Osteoblast (primary cell): ENCODE measurements around the gene HABP2. TPM values are rescaled to one million over a fixed set of nuclear protein-coding genes. Genes with fewer than 3 reads are reported as not detected.
A peak's percentile ranks its signal among the peaks of the same experiment; 100 is the strongest.

Source experiments
- DNase-seq: peaks from one replicate; pipeline ENCODE4 v3.0.0; 2011; ENCODE audit warnings: low spot score, mixed read lengths; ENCODE audit not compliant: insufficient read length; ENCODE audit errors: missing footprints
- H2AFZ ChIP-seq: 2 replicates; pipeline ENCODE4 v1.6.0; 2011; ENCODE audit warnings: mild to moderate bottlenecking, low read length
- H3K27ac ChIP-seq: 2 replicates; pipeline ENCODE4 v1.5.1; 2011; ENCODE audit warnings: mild to moderate bottlenecking, low read depth, low read length, moderate library complexity
- H3K27me3 ChIP-seq: 2 replicates; pipeline ENCODE4 v1.6.0; 2012; ENCODE audit warnings: mild to moderate bottlenecking, control low read depth, inconsistent platforms, low read length, moderate library complexity; ENCODE audit not compliant: insufficient read depth
- H3K36me3 ChIP-seq: 2 replicates; pipeline ENCODE4 v1.5.1; 2011; ENCODE audit warnings: mild to moderate bottlenecking, low read length, control low read depth, moderate library complexity; ENCODE audit not compliant: insufficient read depth
- H3K4me1 ChIP-seq: 2 replicates; pipeline ENCODE4 v1.5.1; 2011; ENCODE audit warnings: mild to moderate bottlenecking, low read length, control low read depth, moderate library complexity; ENCODE audit not compliant: insufficient read depth
- H3K4me2 ChIP-seq: 2 replicates; pipeline ENCODE4 v1.6.0; 2011; ENCODE audit warnings: mild to moderate bottlenecking, low read length; ENCODE audit not compliant: insufficient read depth
- H3K4me3 ChIP-seq: fragments of 200-600 bp; sonication (generic); 3 replicates; pipeline ENCODE4 v1.5.1; 2012; ENCODE audit warnings: mild to moderate bottlenecking, low read length, inconsistent platforms; ENCODE audit not compliant: insufficient read depth
- H3K79me2 ChIP-seq: 2 replicates; pipeline ENCODE4 v1.6.0; 2012; ENCODE audit warnings: mild to moderate bottlenecking, low read length, control low read depth, inconsistent platforms; ENCODE audit not compliant: insufficient read depth
- H3K9me3 ChIP-seq: 2 replicates; pipeline ENCODE4 v1.5.1; 2011; ENCODE audit warnings: low read depth, low read length, control low read depth
- H4K20me1 ChIP-seq: 2 replicates; pipeline ENCODE4 v1.6.0; 2012; ENCODE audit warnings: mild to moderate bottlenecking, low read length, control low read depth; ENCODE audit not compliant: insufficient read depth
- CTCF ChIP-seq: IDR thresholded peaks from 2 replicates; pipeline ENCODE4 v1.5.1; 2011; ENCODE audit warnings: mild to moderate bottlenecking, low read depth, low read length, moderate library complexity; ENCODE audit errors: extremely low read depth
- total RNA-seq: library from RNA; depleted of rRNA; stranded (reverse); fragments of >200 nt; gene quantifications from 2 replicates; pipeline ENCODE4 v1.2.3, GENCODE V29; 2012

The HABP2 gene
- total RNA-seq, 1 donor = not detected

- Histone ChIP-seq H3K36me3 (no peaks in the 10 kb centered on the region), H3K27ac (no peak overlapping the region), H4K20me1 (no peaks in the 10 kb centered on the region), H3K27me3 (peaks cover 6% of the 10 kb centered on the region), H3K4me1 (peaks cover 2% of the 10 kb centered on the region), H3K4me2 (no peak overlapping the region), H3K4me3 (no peak overlapping the region), H3K9me3 (no peaks in the 10 kb centered on the region), H2AFZ (no peak overlapping the region), H3K79me2 (no peaks in the 10 kb centered on the region)
- DNase-seq = no peak
- TF ChIP-seq CTCF = no peak
These were observed 18.4 kb upstream of the HABP2 start for GRCh38 chr10:113534423-113534822.

GRCh38 chr10:113537672-113538071, 15.2 kb upstream of the HABP2 start:
- Histone ChIP-seq H3K79me2 (no peaks in the 10 kb centered on the region), H3K4me2 (no peak overlapping the region), H3K9me3 (no peaks in the 10 kb centered on the region), H3K27me3 (peaks cover 6% of the 10 kb centered on the region), H3K4me3 (no peak overlapping the region), H3K4me1 (peaks cover 5% of the 10 kb centered on the region), H3K27ac (no peak overlapping the region), H4K20me1 (no peaks in the 10 kb centered on the region), H2AFZ (no peak overlapping the region), H3K36me3 (no peaks in the 10 kb centered on the region)
- no peak for TF ChIP-seq CTCF
- DNase-seq = no peak

GRCh38 chr10:113538151-113538550, 14.7 kb upstream of the HABP2 start:
- Histone ChIP-seq H3K9me3 (no peaks in the 10 kb centered on the region), H3K36me3 (no peaks in the 10 kb centered on the region), H3K79me2 (no peaks in the 10 kb centered on the region), H3K4me1 (peaks cover 5% of the 10 kb centered on the region), H3K4me2 (no peak overlapping the region), H3K4me3 (no peak overlapping the region), H3K27me3 (peaks cover 6% of the 10 kb centered on the region), H3K27ac (no peak overlapping the region), H2AFZ (no peak overlapping the region), H4K20me1 (no peaks in the 10 kb centered on the region)
- no peak for DNase-seq
- TF ChIP-seq CTCF = no peak

GRCh38 chr10:113539789-113540188, 13.1 kb upstream of the HABP2 start:
- Histone ChIP-seq H3K4me2 (no peak overlapping the region), H2AFZ (no peak overlapping the region), H3K9me3 (no peaks in the 10 kb centered on the region), H3K27ac (no peak overlapping the region), H3K79me2 (no peaks in the 10 kb centered on the region), H3K36me3 (no peaks in the 10 kb centered on the region), H4K20me1 (no peaks in the 10 kb centered on the region), H3K4me1 (peaks cover 5% of the 10 kb centered on the region), H3K4me3 (no peak overlapping the region), H3K27me3 (peaks cover 6% of the 10 kb centered on the region)
- TF ChIP-seq CTCF = no peak
- DNase-seq = peak; percentile 91
